Osteoblast (primary cell): ENCODE data around the gene ABCB8. TPM values are rescaled to one million over a fixed set of nuclear protein-coding genes. Genes with fewer than 3 reads are reported as not detected.

ENCODE experiments used
- DNase-seq: peaks from one replicate; pipeline ENCODE4 v3.0.0; 2011; ENCODE audit warnings: low spot score, mixed read lengths; ENCODE audit not compliant: insufficient read length; ENCODE audit errors: missing footprints
- H2AFZ ChIP-seq: 2 replicates; pipeline ENCODE4 v1.6.0; 2011; ENCODE audit warnings: mild to moderate bottlenecking, low read length
- H3K27ac ChIP-seq: 2 replicates; pipeline ENCODE4 v1.5.1; 2011; ENCODE audit warnings: mild to moderate bottlenecking, low read depth, low read length, moderate library complexity
- H3K27me3 ChIP-seq: 2 replicates; pipeline ENCODE4 v1.6.0; 2012; ENCODE audit warnings: mild to moderate bottlenecking, control low read depth, inconsistent platforms, low read length, moderate library complexity; ENCODE audit not compliant: insufficient read depth
- H3K36me3 ChIP-seq: 2 replicates; pipeline ENCODE4 v1.5.1; 2011; ENCODE audit warnings: mild to moderate bottlenecking, low read length, control low read depth, moderate library complexity; ENCODE audit not compliant: insufficient read depth
- H3K4me1 ChIP-seq: 2 replicates; pipeline ENCODE4 v1.5.1; 2011; ENCODE audit warnings: mild to moderate bottlenecking, low read length, control low read depth, moderate library complexity; ENCODE audit not compliant: insufficient read depth
- H3K4me2 ChIP-seq: 2 replicates; pipeline ENCODE4 v1.6.0; 2011; ENCODE audit warnings: mild to moderate bottlenecking, low read length; ENCODE audit not compliant: insufficient read depth
- H3K4me3 ChIP-seq: fragments of 200-600 bp; sonication (generic); 3 replicates; pipeline ENCODE4 v1.5.1; 2012; ENCODE audit warnings: mild to moderate bottlenecking, low read length, inconsistent platforms; ENCODE audit not compliant: insufficient read depth
- H3K79me2 ChIP-seq: 2 replicates; pipeline ENCODE4 v1.6.0; 2012; ENCODE audit warnings: mild to moderate bottlenecking, low read length, control low read depth, inconsistent platforms; ENCODE audit not compliant: insufficient read depth
- H3K9me3 ChIP-seq: 2 replicates; pipeline ENCODE4 v1.5.1; 2011; ENCODE audit warnings: low read depth, low read length, control low read depth
- H4K20me1 ChIP-seq: 2 replicates; pipeline ENCODE4 v1.6.0; 2012; ENCODE audit warnings: mild to moderate bottlenecking, low read length, control low read depth; ENCODE audit not compliant: insufficient read depth
- CTCF ChIP-seq: IDR thresholded peaks from 2 replicates; pipeline ENCODE4 v1.5.1; 2011; ENCODE audit warnings: mild to moderate bottlenecking, low read depth, low read length, moderate library complexity; ENCODE audit errors: extremely low read depth
- total RNA-seq: library from RNA; depleted of rRNA; stranded (reverse); fragments of >200 nt; gene quantifications from 2 replicates; pipeline ENCODE4 v1.2.3, GENCODE V29; 2012

The ABCB8 gene
- total RNA-seq, 1 donor: 32.6 TPM

GRCh38 chr7:151086802-151087244, 58.6 kb downstream of the ABCB8 start:
- peaks cover 42% of the 10 kb centered on the region for H3K4me1 ChIP-seq
- no peaks in the 10 kb centered on the region for H3K27me3 ChIP-seq
- H3K27ac ChIP-seq: peak overlapping the region; percentile 79
- TF ChIP-seq CTCF: no peak
- peak overlapping the region; percentile 91 for H3K4me3 ChIP-seq
- peaks cover 2% of the 10 kb centered on the region for H3K36me3 ChIP-seq
- no peaks in the 10 kb centered on the region for H3K9me3 ChIP-seq
- H3K4me2 ChIP-seq: peak overlapping the region; percentile 79
- H4K20me1 ChIP-seq: peaks cover 29% of the 10 kb centered on the region
- peaks cover 62% of the 10 kb centered on the region for H3K79me2 ChIP-seq
- H2AFZ ChIP-seq: peak overlapping the region; percentile 62
- peak; percentile 94 for DNase-seq

- peak overlapping the region; percentile 79 for H3K27ac ChIP-seq
- peak overlapping the region; percentile 91 for H3K4me3 ChIP-seq
- peaks cover 36% of the 10 kb centered on the region for H3K4me1 ChIP-seq
- peaks cover 5% of the 10 kb centered on the region for H3K36me3 ChIP-seq
- peak; percentile 97 for DNase-seq
- H3K4me2 ChIP-seq: peak overlapping the region; percentile 79
- H3K9me3 ChIP-seq: no peaks in the 10 kb centered on the region
- TF ChIP-seq CTCF: no peak
- H2AFZ ChIP-seq: peak overlapping the region; percentile 62
- peaks cover 62% of the 10 kb centered on the region for H3K79me2 ChIP-seq
- H4K20me1 ChIP-seq: peaks cover 35% of the 10 kb centered on the region
- no peaks in the 10 kb centered on the region for H3K27me3 ChIP-seq
Observed at GRCh38 chr7:151087245-151088018, 59.2 kb downstream of the ABCB8 start.

- peaks cover 43% of the 10 kb centered on the region for H4K20me1 ChIP-seq
- TF ChIP-seq CTCF: no peak
- DNase-seq: peak; percentile 89
Observed at GRCh38 chr7:151088019-151088855, 60.0 kb downstream of the ABCB8 start.

More at GRCh38 chr7:151088019-151088855, 60.0 kb downstream of the ABCB8 start:
- Histone ChIP-seq H3K79me2 (peaks cover 63% of the 10 kb centered on the region), H2AFZ (peak overlapping the region; percentile 78), H3K36me3 (peaks cover 5% of the 10 kb centered on the region), H3K4me2 (peak overlapping the region; percentile 79), H3K27me3 (no peaks in the 10 kb centered on the region), H3K9me3 (no peaks in the 10 kb centered on the region), H3K4me1 (peaks cover 33% of the 10 kb centered on the region), H3K4me3 (peak overlapping the region; percentile 91), H3K27ac (peak overlapping the region; percentile 79)
